WERI-Rb-1 (cell line): ENCODE data around the gene WDR12.

Source experiments
- DNase-seq: peaks from one replicate; pipeline ENCODE4 v3.0.0-alpha.2; 2020
- H3K27ac ChIP-seq: fragments of 250-450 bp; sonication (Bioruptor Pico); 2 replicates; pipeline ENCODE4 v1.5.1; 2020; ENCODE audit warnings: mild to moderate bottlenecking, moderate library complexity
- H3K27me3 ChIP-seq: fragments of 250-450 bp; sonication (Bioruptor Pico); 2 replicates; pipeline ENCODE4 v1.5.1; 2021; ENCODE audit warnings: mild to moderate bottlenecking, low read depth, moderate library complexity; ENCODE audit not compliant: insufficient read depth, severe bottlenecking
- H3K36me3 ChIP-seq: fragments of 250-450 bp; sonication (Bioruptor Pico); 2 replicates; pipeline ENCODE4 v1.5.1; 2020; ENCODE audit warnings: mild to moderate bottlenecking, moderate library complexity
- H3K4me3 ChIP-seq: 2 replicates; pipeline ENCODE4 v1.5.1; 2011; ENCODE audit warnings: low read depth, mild to moderate bottlenecking, control low read depth, low read length
- H3K9me3 ChIP-seq: fragments of 250-450 bp; sonication (Bioruptor Pico); 2 replicates; pipeline ENCODE4 v1.5.1; 2021; ENCODE audit warnings: mild to moderate bottlenecking, moderate library complexity; ENCODE audit not compliant: severe bottlenecking
- CTCF ChIP-seq: IDR thresholded peaks from 2 replicates; pipeline ENCODE4 v1.5.1; 2011; ENCODE audit warnings: low read depth, mild to moderate bottlenecking, control low read depth, inconsistent platforms, low read length

Gene WDR12

DNA sequence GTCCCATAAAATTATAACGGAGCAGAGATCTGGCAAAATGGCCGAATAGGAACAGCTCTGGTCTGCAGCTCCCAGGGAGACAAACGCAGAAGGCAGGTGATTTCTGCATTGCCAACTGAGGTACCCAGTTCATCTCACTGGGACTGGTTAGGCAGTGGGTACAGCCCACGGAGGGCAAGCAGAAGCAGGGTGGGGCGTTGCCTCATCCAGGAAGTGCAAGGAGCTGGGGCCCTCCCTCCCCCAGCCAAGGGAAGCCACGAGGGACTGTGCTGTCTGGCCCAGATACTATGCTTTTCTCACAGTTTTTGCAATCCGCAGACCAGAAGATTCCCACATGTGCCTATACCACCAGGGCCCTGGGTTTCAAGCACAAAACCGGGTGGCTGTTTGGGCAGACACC is 62.7 kb downstream of the WDR12 start:
- no peak for TF ChIP-seq CTCF

GRCh38 chr2:202847693-202848524 is 63.6 kb downstream of the WDR12 start:
- TF ChIP-seq CTCF: no peak
- Histone ChIP-seq H3K27me3 (no peaks in the 10 kb centered on the region), H3K4me3 (no peak overlapping the region), H3K9me3 (peaks cover 3% of the 10 kb centered on the region), H3K27ac (no peak overlapping the region), H3K36me3 (no peaks in the 10 kb centered on the region)
- DNase-seq: no peak

More for the DNA sequence above, 62.7 kb downstream of the WDR12 start:
- H3K27me3 ChIP-seq: no peaks in the 10 kb centered on the region
- no peaks in the 10 kb centered on the region for H3K9me3 ChIP-seq
- no peak for DNase-seq
- no peak overlapping the region for H3K4me3 ChIP-seq
- H3K36me3 ChIP-seq: no peaks in the 10 kb centered on the region
- no peak overlapping the region for H3K27ac ChIP-seq

DNA sequence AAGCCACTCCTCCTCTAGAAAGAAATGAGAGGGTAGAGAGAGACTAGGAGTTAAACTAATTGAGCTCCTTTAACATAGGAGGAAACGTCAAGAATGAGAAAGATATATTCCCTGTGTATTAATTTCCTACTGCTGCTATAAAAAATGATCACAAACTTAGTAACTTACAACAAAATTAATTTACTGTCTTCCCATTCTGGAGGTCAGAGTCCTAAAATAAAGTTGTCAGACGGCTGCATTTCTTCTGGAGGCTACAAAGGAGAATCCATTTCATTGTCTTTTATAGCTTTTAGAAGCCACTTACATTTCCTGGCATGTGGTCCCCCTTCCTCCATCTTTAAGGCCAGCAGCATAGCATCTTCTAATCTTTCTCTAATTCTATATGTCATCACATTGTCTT is 66.8 kb downstream of the WDR12 start:
- no peak overlapping the region for H3K27ac ChIP-seq
- no peaks in the 10 kb centered on the region for H3K27me3 ChIP-seq
- no peaks in the 10 kb centered on the region for H3K36me3 ChIP-seq
- TF ChIP-seq CTCF: no peak
- DNase-seq: no peak
- no peak overlapping the region for H3K4me3 ChIP-seq
- H3K9me3 ChIP-seq: peaks cover 8% of the 10 kb centered on the region

DNA sequence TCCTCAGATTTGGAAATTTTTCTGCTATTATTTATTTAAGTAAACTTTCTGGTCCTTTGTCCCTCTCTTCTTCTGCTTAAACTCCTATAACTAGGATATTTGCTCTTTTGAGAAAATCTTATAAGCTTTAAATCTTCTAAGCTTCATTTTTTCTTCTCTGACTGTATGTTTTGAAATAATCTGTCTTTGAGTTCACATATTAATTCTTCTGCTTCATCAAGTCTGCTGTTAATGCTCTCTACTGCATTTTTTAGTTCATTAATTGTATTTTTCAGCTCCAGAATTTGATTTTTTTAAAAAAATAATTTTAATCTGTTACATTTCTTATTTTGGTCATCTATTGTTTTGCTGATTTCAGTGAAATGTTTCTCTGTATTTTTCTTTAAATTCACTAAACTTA is 68.8 kb downstream of the WDR12 start:
- TF ChIP-seq CTCF: no peak
- Histone ChIP-seq H3K36me3 (no peaks in the 10 kb centered on the region), H3K4me3 (no peak overlapping the region), H3K9me3 (peaks cover 8% of the 10 kb centered on the region), H3K27ac (no peak overlapping the region), H3K27me3 (no peaks in the 10 kb centered on the region)
- DNase-seq: no peak

- DNase-seq: no peak
- TF ChIP-seq CTCF: no peak
- no peaks in the 10 kb centered on the region for H3K27me3 ChIP-seq
These were observed 70.2 kb downstream of the WDR12 start for GRCh38 chr2:202841090-202841867.

More at GRCh38 chr2:202841090-202841867, 70.2 kb downstream of the WDR12 start:
- peaks cover 8% of the 10 kb centered on the region for H3K9me3 ChIP-seq
- H3K4me3 ChIP-seq: no peak overlapping the region
- no peaks in the 10 kb centered on the region for H3K36me3 ChIP-seq
- H3K27ac ChIP-seq: no peak overlapping the region
